CD8-positive, alpha-beta memory T cell (primary cell): ENCODE data around the gene RENBP. TPM values are rescaled to one million over a fixed set of nuclear protein-coding genes. Genes with fewer than 3 reads are reported as not detected.
A peak's percentile ranks its signal among the peaks of the same experiment; 100 is the strongest.

Experiments
- CTCF ChIA-PET: fragments of 350-600 bp; sonication (Branson Sonifier 250); formaldehyde crosslinking; loops from one replicate; lab custom pipeline; 2021; ENCODE audit warnings: antibody characterized with exemption; lab: Charles Lee
- POLR2A ChIA-PET: fragments of 350-600 bp; sonication (Branson Sonifier 250); formaldehyde crosslinking; loops from one replicate; lab custom pipeline; 2021; ENCODE audit warnings: antibody characterized with exemption; lab: Charles Lee
- DNase-seq, 5 donors: peaks; one replicate each; pipeline versions ENCODE4 v3.0.0 to v3.0.0-alpha.2; 2020 to 2022; ENCODE audit warnings: mixed read lengths in 1 of 5
- H3K27ac ChIP-seq: one replicate; pipeline ENCODE4 v1.7.0; 2013; ENCODE audit warnings: low read depth, mild to moderate bottlenecking, low read length, moderate library complexity
- H3K27me3 ChIP-seq: 2 replicates; pipeline ENCODE4 v1.7.0; 2013; ENCODE audit warnings: low read length, mild to moderate bottlenecking; ENCODE audit not compliant: insufficient read depth, poor library complexity, severe bottlenecking
- H3K36me3 ChIP-seq: 2 replicates; pipeline ENCODE4 v1.7.0; 2013; ENCODE audit warnings: mild to moderate bottlenecking, low read length, moderate library complexity; ENCODE audit not compliant: insufficient read depth
- H3K4me1 ChIP-seq: 2 replicates; pipeline ENCODE4 v1.7.0; 2013; ENCODE audit warnings: mild to moderate bottlenecking, low read length, moderate library complexity; ENCODE audit not compliant: insufficient read depth
- H3K4me3 ChIP-seq: 2 replicates; pipeline ENCODE4 v1.7.0; 2013; ENCODE audit warnings: mild to moderate bottlenecking, low read length
- H3K9me3 ChIP-seq: 2 replicates; pipeline ENCODE4 v1.7.0; 2013; ENCODE audit warnings: mild to moderate bottlenecking, low read length
- H3K27ac Mint-ChIP-seq, 8 donors: one replicate each; pipeline ENCODE4 v1.8.0; 2020 to 2021; ENCODE audit warnings: mixed read lengths in 8 of 8, mild to moderate bottlenecking in 6 of 8, inconsistent platforms in 3 of 8, moderate library complexity in 3 of 8
- H3K27me3 Mint-ChIP-seq, 2 donors: one replicate each; pipeline ENCODE4 v1.8.0; 2020 to 2021; ENCODE audit warnings: mixed read lengths in 2 of 2, mild to moderate bottlenecking in 1 of 2, moderate library complexity in 1 of 2
- H3K36me3 Mint-ChIP-seq, 3 donors: one replicate each; pipeline ENCODE4 v1.8.0; 2020 to 2021; ENCODE audit warnings: mixed read lengths in 3 of 3, inconsistent platforms in 1 of 3, mild to moderate bottlenecking in 1 of 3
- H3K4me1 Mint-ChIP-seq, 3 donors: one replicate each; pipeline ENCODE4 v1.8.0; 2020 to 2021; ENCODE audit warnings: mixed read lengths in 3 of 3, inconsistent platforms in 1 of 3, mild to moderate bottlenecking in 1 of 3
- H3K4me3 Mint-ChIP-seq, 7 donors: one replicate each; pipeline ENCODE4 v1.8.0; 2020 to 2021; ENCODE audit warnings: mixed read lengths in 7 of 7, mild to moderate bottlenecking in 6 of 7, moderate library complexity in 4 of 7, inconsistent platforms in 2 of 7
- H3K9me3 Mint-ChIP-seq, 5 donors: one replicate each; pipeline ENCODE4 v1.8.0; 2020 to 2022; ENCODE audit warnings: mixed read lengths in 5 of 5, mild to moderate bottlenecking in 3 of 5, moderate library complexity in 2 of 5, inconsistent platforms in 1 of 5
- polyA plus RNA-seq: library from polyadenylated mRNA; unstranded; fragments of 300-500 nt; fragmentation: Illumina TruSeq; gene quantifications from one replicate; pipeline ENCODE4 v1.2.3, GENCODE V29; 2021
- total RNA-seq, 2 experiments: library from RNA; stranded (reverse); gene quantifications; one replicate each; pipeline ENCODE4 v1.2.3, GENCODE V29; 2021

The RENBP gene
- total and polyA plus RNA-seq, 3 experiments from 2014 or later, result 3.5 to 4.6 TPM; not detected in 1

GRCh38 chrX:153938226-153938786, 6.1 kb downstream of the RENBP start:
- Mint-ChIP-seq H3K27ac (peak overlapping the region in 1 of 8 donors; percentile 87), H3K9me3 (no peaks in the 10 kb centered on the region), H3K4me3 (peak overlapping the region in 1 of 7 donors; percentile 14), H3K4me1 (peaks cover 16 to 21% (median 20%) of the 10 kb centered on the region in 3 donors), H3K27me3 (peaks cover 0 to 6% of the 10 kb centered on the region in 2 donors), H3K36me3 (peaks cover 0 to 5% (median 0%) of the 10 kb centered on the region in 3 donors)
- H3K36me3 ChIP-seq, result no peaks in the 10 kb centered on the region
- POLR2A ChIA-PET, result interaction anchor here (0.7 to 1.0 kb wide), 2 partner anchors 10 to 967 kb away, joined by 3 to 4 read pairs; no protein-coding TSS in a partner anchor
- CTCF ChIA-PET, result interaction anchor here (2.9 kb wide), 1 partner anchor 15 kb away, joined by 7 read pairs; no protein-coding TSS in a partner anchor
- no peak for DNase-seq
- no peaks in the 10 kb centered on the region for H3K9me3 ChIP-seq
- no peak overlapping the region for H3K4me3 ChIP-seq
- H3K27me3 ChIP-seq, result no peaks in the 10 kb centered on the region
- H3K27ac ChIP-seq, result no peak overlapping the region
- peaks cover 6% of the 10 kb centered on the region for H3K4me1 ChIP-seq

GRCh38 chrX:153937056-153937455, 7.4 kb downstream of the RENBP start:
- peaks cover 0 to 12% (median 0%) of the 10 kb centered on the region in 3 donors for H3K36me3 Mint-ChIP-seq
- no peak overlapping the region for H3K4me3 ChIP-seq
- peak overlapping the region in 1 of 8 donors; percentile 79 for H3K27ac Mint-ChIP-seq
- peaks cover 16 to 23% (median 22%) of the 10 kb centered on the region in 3 donors for H3K4me1 Mint-ChIP-seq
- H3K27me3 Mint-ChIP-seq, result peaks cover 0 to 6% of the 10 kb centered on the region in 2 donors
- H3K27me3 ChIP-seq, result no peaks in the 10 kb centered on the region
- no peak for DNase-seq
- peaks cover 4% of the 10 kb centered on the region for H3K4me1 ChIP-seq
- H3K9me3 ChIP-seq, result no peaks in the 10 kb centered on the region
- H3K9me3 Mint-ChIP-seq, result no peaks in the 10 kb centered on the region
- ChIA-PET CTCF (interaction anchor here (1.7 to 2.9 kb wide), 2 partner anchors 11 to 14 kb away, joined by 7 to 9 read pairs; no protein-coding TSS in a partner anchor), POLR2A (interaction anchor here (3.1 kb wide), 1 partner anchor 12 kb away, joined by 17 read pairs; the partner anchor contains the start of gene ARHGAP4)
- H3K4me3 Mint-ChIP-seq, result peak overlapping the region in 2 of 7 donors; percentile 55
- no peaks in the 10 kb centered on the region for H3K36me3 ChIP-seq
- H3K27ac ChIP-seq, result no peak overlapping the region

- no peaks in the 10 kb centered on the region for H3K36me3 ChIP-seq
- POLR2A ChIA-PET, result interaction anchor here (1.1 to 3.1 kb wide), 3 partner anchors 10 to 29 kb away, joined by 3 to 17 read pairs (median 3); partner anchors contain the start of gene ARHGAP4
- peaks cover 4% of the 10 kb centered on the region for H3K4me1 ChIP-seq
- CTCF ChIA-PET, result interaction anchor here (1.3 to 1.9 kb wide), 3 partner anchors 12 to 14 kb away, joined by 5 to 9 read pairs (median 5); no protein-coding TSS in a partner anchor
- no peak overlapping the region for H3K27ac ChIP-seq
- H3K4me1 Mint-ChIP-seq, result peaks cover 18 to 27% (median 23%) of the 10 kb centered on the region in 3 donors
- H3K27me3 ChIP-seq, result no peaks in the 10 kb centered on the region
- H3K4me3 Mint-ChIP-seq, result peak overlapping the region; percentile 69 to 86 (median 78)
- no peaks in the 10 kb centered on the region for H3K9me3 ChIP-seq
- H3K9me3 Mint-ChIP-seq, result no peaks in the 10 kb centered on the region
- no peak overlapping the region for H3K4me3 ChIP-seq
- peak overlapping the region in 7 of 8 donors; percentile 20 to 83 (median 72) for H3K27ac Mint-ChIP-seq
- no peak for DNase-seq
- peaks cover 0 to 6% of the 10 kb centered on the region in 2 donors for H3K27me3 Mint-ChIP-seq
- H3K36me3 Mint-ChIP-seq, result peaks cover 3 to 29% (median 4%) of the 10 kb centered on the region in 3 donors
Observed at GRCh38 chrX:153935326-153935851, 9.1 kb downstream of the RENBP start.

GRCh38 chrX:153934762-153935325, 9.6 kb downstream of the RENBP start, which contains the start of gene NAA10:
Gene NAA10, minus strand, starts transcription at chrX:153935037. Its CDS starts 133 bp downstream, at chrX:153934904.
- ChIA-PET CTCF (interaction anchor here (1.3 to 2.1 kb wide), 4 partner anchors 12 to 23 kb away, joined by 3 to 10 read pairs (median 5); no protein-coding TSS in a partner anchor), POLR2A (interaction anchor here (1.1 to 3.1 kb wide), 3 partner anchors 10 to 28 kb away, joined by 3 to 17 read pairs (median 3); partner anchors contain the start of gene ARHGAP4)
- peak within 1 kb of the TSS; percentile 86 to 93 (median 88) for H3K4me3 Mint-ChIP-seq
- Histone ChIP-seq H3K27ac (peak within 1 kb of the TSS; percentile 38), H3K4me1 (peaks cover 4% of the 10 kb centered on the region), H3K36me3 (no peaks in the 10 kb centered on the region), H3K9me3 (no peaks in the 10 kb centered on the region), H3K27me3 (no peaks in the 10 kb centered on the region), H3K4me3 (peak within 1 kb of the TSS; percentile 43)
- H3K27ac Mint-ChIP-seq, result peak within 1 kb of the TSS; percentile 75 to 98 (median 86)
- peaks cover 0 to 6% of the 10 kb centered on the region in 2 donors for H3K27me3 Mint-ChIP-seq
- peaks cover 3 to 29% (median 4%) of the 10 kb centered on the region in 3 donors for H3K36me3 Mint-ChIP-seq
- peak; percentile 34 to 67 (median 53) for DNase-seq
- peaks cover 18 to 27% (median 24%) of the 10 kb centered on the region in 3 donors for H3K4me1 Mint-ChIP-seq
- no peaks in the 10 kb centered on the region for H3K9me3 Mint-ChIP-seq

- POLR2A ChIA-PET, result interaction anchor here (0.9 to 3.1 kb wide), 4 partner anchors 9 to 27 kb away, joined by 3 to 17 read pairs (median 3); partner anchors contain the start of gene ARHGAP4
- H3K9me3 ChIP-seq, result no peaks in the 10 kb centered on the region
- peaks cover 3 to 29% (median 4%) of the 10 kb centered on the region in 3 donors for H3K36me3 Mint-ChIP-seq
Observed at GRCh38 chrX:153934148-153934761, 10.2 kb downstream of the RENBP start.

GRCh38 chrX:153933748-153934147, 10.7 kb downstream of the RENBP start:
- Histone ChIP-seq H3K36me3 (no peaks in the 10 kb centered on the region), H3K9me3 (no peaks in the 10 kb centered on the region), H3K27me3 (no peaks in the 10 kb centered on the region), H3K4me1 (peaks cover 10% of the 10 kb centered on the region), H3K27ac (peak overlapping the region; percentile 38), H3K4me3 (peak overlapping the region; percentile 43)
- Mint-ChIP-seq H3K9me3 (no peaks in the 10 kb centered on the region), H3K36me3 (peaks cover 3 to 31% (median 4%) of the 10 kb centered on the region in 3 donors), H3K4me1 (peaks cover 27 to 35% (median 31%) of the 10 kb centered on the region in 3 donors), H3K4me3 (peak overlapping the region; percentile 86 to 93 (median 88)), H3K27me3 (peaks cover 0 to 6% of the 10 kb centered on the region in 2 donors), H3K27ac (peak overlapping the region; percentile 37 to 98 (median 86))
- POLR2A ChIA-PET, result interaction anchor here (0.9 kb wide), 1 partner anchor 16 kb away, joined by 3 read pairs; no protein-coding TSS in a partner anchor
- CTCF ChIA-PET, result interaction anchor here (0.7 to 2.1 kb wide), 4 partner anchors 9 to 22 kb away, joined by 3 to 10 read pairs (median 3); no protein-coding TSS in a partner anchor
- DNase-seq, result no peak

More at GRCh38 chrX:153934148-153934761, 10.2 kb downstream of the RENBP start:
- Histone ChIP-seq H3K4me3 (peak overlapping the region; percentile 43), H3K27me3 (no peaks in the 10 kb centered on the region), H3K4me1 (peaks cover 6% of the 10 kb centered on the region), H3K27ac (peak overlapping the region; percentile 38), H3K36me3 (no peaks in the 10 kb centered on the region)
- peaks cover 22 to 29% (median 26%) of the 10 kb centered on the region in 3 donors for H3K4me1 Mint-ChIP-seq
- peak overlapping the region; percentile 86 to 93 (median 88) for H3K4me3 Mint-ChIP-seq
- H3K9me3 Mint-ChIP-seq, result no peaks in the 10 kb centered on the region
- DNase-seq, result no peak
- peak overlapping the region; percentile 37 to 98 (median 86) for H3K27ac Mint-ChIP-seq
- CTCF ChIA-PET, result interaction anchor here (0.7 to 2.1 kb wide), 5 partner anchors 9 to 23 kb away, joined by 3 to 10 read pairs (median 3); no protein-coding TSS in a partner anchor
- peaks cover 0 to 6% of the 10 kb centered on the region in 2 donors for H3K27me3 Mint-ChIP-seq
